ENCODE data around the gene RGS10. TPM values are rescaled to one million over a fixed set of nuclear protein-coding genes. Genes with fewer than 3 reads are reported as not detected.
"Not testable (repeated sequence)": the region's sequence is repeated elsewhere in the genome, so short reads cannot be mapped to it uniquely, and the experiment has no call there.

The RGS10 gene
- 85.7 TPM for total RNA-seq
- 100 to 1,000 TPM; 165 to 188 (median 183) TPM for polyA plus RNA-seq

GRCh38 chr10:119542357-119542987, at the start of gene RGS10:
Gene RGS10 (minus strand): TSS chr10:119542719. CDS start chr10:119542638, 81 bp downstream.
- Histone ChIP-seq H3K4me3 (ENCODE audit: low read depth, low read length) (peak within 1 kb of the TSS; percentile 91), H3K9me3 (ENCODE audit: control insufficient read depth in 2 of 2, low read length in 2 of 2) (no peaks in the 10 kb centered on the region), H3K36me3 (ENCODE audit: control insufficient read depth, insufficient read depth, low read length) (no peaks in the 10 kb centered on the region), H3K27ac (ENCODE audit: insufficient read depth, low read length, poor library complexity, severe bottlenecking) (peak within 1 kb of the TSS; percentile 74), H3K27me3 (ENCODE audit: control insufficient read depth, insufficient read depth, low read length) (peaks cover 3% of the 10 kb centered on the region), H3K4me1 (ENCODE audit: control insufficient read depth, insufficient read depth, low read length, poor library complexity, severe bottlenecking) (peaks cover 50% of the 10 kb centered on the region)
- ATAC-seq (ENCODE audit: low read depth in 2 of 2) (peak; percentile 78 to 81), DNase-seq (peak; percentile 74 to 92 (median 76))
- H3K27ac Mint-ChIP-seq = peak within 1 kb of the TSS; percentile 90 to 98 (median 95)
- H3K36me3 Mint-ChIP-seq = no peaks in the 10 kb centered on the region
- H3K9me3 Mint-ChIP-seq = no peaks in the 10 kb centered on the region
- H3K4me3 Mint-ChIP-seq = peak within 1 kb of the TSS; percentile 95 to 98 (median 96)
- peaks cover 21 to 46% (median 32%) of the 10 kb centered on the region in 4 donors for H3K4me1 Mint-ChIP-seq
- peaks cover 24% of the 10 kb centered on the region for H3K27me3 Mint-ChIP-seq

GRCh38 chr10:119588071-119588470, 45.6 kb upstream of the RGS10 start:
- no peak for DNase-seq
- no peak overlapping the region for H3K27ac ChIP-seq (ENCODE audit: insufficient read depth, low read length, poor library complexity, severe bottlenecking)
- H3K9me3 Mint-ChIP-seq = no peaks in the 10 kb centered on the region
- peaks cover 18 to 56% (median 34%) of the 10 kb centered on the region in 4 donors for H3K4me1 Mint-ChIP-seq
- H3K36me3 ChIP-seq (ENCODE audit: control insufficient read depth, insufficient read depth, low read length) = peaks cover 42% of the 10 kb centered on the region
- peaks cover 10% of the 10 kb centered on the region for H3K4me1 ChIP-seq (ENCODE audit: control insufficient read depth, insufficient read depth, low read length, poor library complexity, severe bottlenecking)
- H3K27me3 Mint-ChIP-seq = no peaks in the 10 kb centered on the region
- H3K27ac Mint-ChIP-seq = no peak overlapping the region
- no peak for ATAC-seq (ENCODE audit: low read depth in 2 of 2)
- no peak overlapping the region for H3K4me3 Mint-ChIP-seq
- no peak overlapping the region for H3K4me3 ChIP-seq (ENCODE audit: low read depth, low read length)
- H3K9me3 ChIP-seq (ENCODE audit: control insufficient read depth in 2 of 2, low read length in 2 of 2) = no peaks in the 10 kb centered on the region
- no peaks in the 10 kb centered on the region for H3K27me3 ChIP-seq (ENCODE audit: control insufficient read depth, insufficient read depth, low read length)
- H3K36me3 Mint-ChIP-seq = no peaks in the 10 kb centered on the region

GRCh38 chr10:119578355-119578754, 35.8 kb upstream of the RGS10 start:
- no peaks in the 10 kb centered on the region for H3K27me3 ChIP-seq (ENCODE audit: control insufficient read depth, insufficient read depth, low read length)
- no peak overlapping the region for H3K27ac ChIP-seq (ENCODE audit: insufficient read depth, low read length, poor library complexity, severe bottlenecking)
- DNase-seq (no peak), ATAC-seq (ENCODE audit: low read depth in 2 of 2) (no peak)
- Mint-ChIP-seq H3K9me3 (no peaks in the 10 kb centered on the region), H3K27ac (no peak overlapping the region), H3K4me3 (no peak overlapping the region), H3K27me3 (no peaks in the 10 kb centered on the region), H3K36me3 (peaks cover 37% of the 10 kb centered on the region), H3K4me1 (peaks cover 22 to 34% (median 31%) of the 10 kb centered on the region in 4 donors)
- H3K4me3 ChIP-seq (ENCODE audit: low read depth, low read length) = no peak overlapping the region
- peaks cover 80% of the 10 kb centered on the region for H3K36me3 ChIP-seq (ENCODE audit: control insufficient read depth, insufficient read depth, low read length)
- peaks cover 15% of the 10 kb centered on the region for H3K4me1 ChIP-seq (ENCODE audit: control insufficient read depth, insufficient read depth, low read length, poor library complexity, severe bottlenecking)
- no peaks in the 10 kb centered on the region for H3K9me3 ChIP-seq (ENCODE audit: control insufficient read depth in 2 of 2, low read length in 2 of 2)

- Histone ChIP-seq H3K27me3 (ENCODE audit: control insufficient read depth, insufficient read depth, low read length) (no peaks in the 10 kb centered on the region), H3K9me3 (ENCODE audit: control insufficient read depth in 2 of 2, low read length in 2 of 2) (no peaks in the 10 kb centered on the region), H3K27ac (ENCODE audit: insufficient read depth, low read length, poor library complexity, severe bottlenecking) (peak overlapping the region; percentile 57), H3K4me3 (ENCODE audit: low read depth, low read length) (peak overlapping the region; percentile 29), H3K36me3 (ENCODE audit: control insufficient read depth, insufficient read depth, low read length) (peaks cover 69% of the 10 kb centered on the region), H3K4me1 (ENCODE audit: control insufficient read depth, insufficient read depth, low read length, poor library complexity, severe bottlenecking) (peaks cover 8% of the 10 kb centered on the region)
- H3K4me3 Mint-ChIP-seq = peak overlapping the region in 1 of 4 donors; percentile 33
- H3K27ac Mint-ChIP-seq = peak overlapping the region in 2 of 3 donors; percentile 80 to 91
- ATAC-seq (ENCODE audit: low read depth in 2 of 2) = no peak
- no peaks in the 10 kb centered on the region for H3K27me3 Mint-ChIP-seq
- H3K4me1 Mint-ChIP-seq = peaks cover 15 to 25% (median 18%) of the 10 kb centered on the region in 4 donors
- no peaks in the 10 kb centered on the region for H3K9me3 Mint-ChIP-seq
- no peak for DNase-seq
- peaks cover 37% of the 10 kb centered on the region for H3K36me3 Mint-ChIP-seq
These were observed 33.5 kb upstream of the RGS10 start for GRCh38 chr10:119575991-119576390.

- peak in 2 of 3 donors; percentile 59 to 71 for DNase-seq
- ATAC-seq (ENCODE audit: low read depth in 2 of 2) = peak; percentile 78 to 81
- Histone ChIP-seq H3K4me1 (ENCODE audit: control insufficient read depth, insufficient read depth, low read length, poor library complexity, severe bottlenecking) (peaks cover 8% of the 10 kb centered on the region), H3K4me3 (ENCODE audit: low read depth, low read length) (peak overlapping the region; percentile 29), H3K9me3 (ENCODE audit: control insufficient read depth in 2 of 2, low read length in 2 of 2) (no peaks in the 10 kb centered on the region), H3K27me3 (ENCODE audit: control insufficient read depth, insufficient read depth, low read length) (no peaks in the 10 kb centered on the region), H3K36me3 (ENCODE audit: control insufficient read depth, insufficient read depth, low read length) (peaks cover 65% of the 10 kb centered on the region), H3K27ac (ENCODE audit: insufficient read depth, low read length, poor library complexity, severe bottlenecking) (peak overlapping the region; percentile 57)
- peak overlapping the region in 3 of 4 donors; percentile 22 to 66 (median 33) for H3K4me3 Mint-ChIP-seq
- H3K4me1 Mint-ChIP-seq = peaks cover 15 to 25% (median 18%) of the 10 kb centered on the region in 4 donors
- no peaks in the 10 kb centered on the region for H3K9me3 Mint-ChIP-seq
- no peaks in the 10 kb centered on the region for H3K27me3 Mint-ChIP-seq
- H3K36me3 Mint-ChIP-seq = peaks cover 37% of the 10 kb centered on the region
- peak overlapping the region in 2 of 3 donors; percentile 80 to 91 for H3K27ac Mint-ChIP-seq
These were observed 33.0 kb upstream of the RGS10 start for GRCh38 chr10:119575506-119575905.

GRCh38 chr10:119567978-119568377, 25.5 kb upstream of the RGS10 start:
- peaks cover 0 to 4% (median 1%) of the 10 kb centered on the region in 4 donors for H3K4me1 Mint-ChIP-seq
- no peak overlapping the region for H3K27ac Mint-ChIP-seq
- H3K36me3 ChIP-seq (ENCODE audit: control insufficient read depth, insufficient read depth, low read length) = peaks cover 8% of the 10 kb centered on the region
- H3K27ac ChIP-seq (ENCODE audit: insufficient read depth, low read length, poor library complexity, severe bottlenecking) = no peak overlapping the region
- H3K4me3 ChIP-seq (ENCODE audit: low read depth, low read length) = no peak overlapping the region
- DNase-seq (no peak), ATAC-seq (ENCODE audit: low read depth in 2 of 2) (no peak)
- H3K27me3 Mint-ChIP-seq = no peaks in the 10 kb centered on the region
- no peak overlapping the region for H3K4me3 Mint-ChIP-seq
- no peaks in the 10 kb centered on the region for H3K9me3 Mint-ChIP-seq
- H3K36me3 Mint-ChIP-seq = peaks cover 4% of the 10 kb centered on the region
- no peaks in the 10 kb centered on the region for H3K9me3 ChIP-seq (ENCODE audit: control insufficient read depth in 2 of 2, low read length in 2 of 2)
- no peaks in the 10 kb centered on the region for H3K4me1 ChIP-seq (ENCODE audit: control insufficient read depth, insufficient read depth, low read length, poor library complexity, severe bottlenecking)
- no peaks in the 10 kb centered on the region for H3K27me3 ChIP-seq (ENCODE audit: control insufficient read depth, insufficient read depth, low read length)

GRCh38 chr10:119562097-119562496, 19.6 kb upstream of the RGS10 start:
- H3K4me1 Mint-ChIP-seq = no peaks in the 10 kb centered on the region
- no peaks in the 10 kb centered on the region for H3K36me3 ChIP-seq (ENCODE audit: control insufficient read depth, insufficient read depth, low read length)
- H3K27ac ChIP-seq (ENCODE audit: insufficient read depth, low read length, poor library complexity, severe bottlenecking) = no peak overlapping the region
- H3K4me3 ChIP-seq (ENCODE audit: low read depth, low read length) = no peak overlapping the region
- no peak for ATAC-seq (ENCODE audit: low read depth in 2 of 2)
- no peaks in the 10 kb centered on the region for H3K27me3 ChIP-seq (ENCODE audit: control insufficient read depth, insufficient read depth, low read length)
- H3K9me3 Mint-ChIP-seq = no peaks in the 10 kb centered on the region
- H3K36me3 Mint-ChIP-seq = no peaks in the 10 kb centered on the region
- no peak for DNase-seq
- no peak overlapping the region for H3K4me3 Mint-ChIP-seq
- no peak overlapping the region for H3K27ac Mint-ChIP-seq
- H3K27me3 Mint-ChIP-seq = no peaks in the 10 kb centered on the region
- no peaks in the 10 kb centered on the region for H3K4me1 ChIP-seq (ENCODE audit: control insufficient read depth, insufficient read depth, low read length, poor library complexity, severe bottlenecking)
- no peaks in the 10 kb centered on the region for H3K9me3 ChIP-seq (ENCODE audit: control insufficient read depth in 2 of 2, low read length in 2 of 2)

- not testable (repeated sequence) for H3K36me3 Mint-ChIP-seq; H3K4me3 ChIP-seq (ENCODE audit: low read depth, low read length); H3K27me3 Mint-ChIP-seq; H3K4me3 Mint-ChIP-seq; H3K27ac ChIP-seq (ENCODE audit: insufficient read depth, low read length, poor library complexity, severe bottlenecking); DNase-seq; H3K4me1 ChIP-seq (ENCODE audit: control insufficient read depth, insufficient read depth, low read length, poor library complexity, severe bottlenecking); H3K27me3 ChIP-seq (ENCODE audit: control insufficient read depth, insufficient read depth, low read length); ATAC-seq (ENCODE audit: low read depth in 2 of 2); H3K9me3 ChIP-seq (ENCODE audit: control insufficient read depth in 2 of 2, low read length in 2 of 2); H3K4me1 Mint-ChIP-seq; H3K27ac Mint-ChIP-seq; H3K36me3 ChIP-seq (ENCODE audit: control insufficient read depth, insufficient read depth, low read length); H3K9me3 Mint-ChIP-seq
These were observed 17.0 kb upstream of the RGS10 start for GRCh38 chr10:119559511-119559910.

Data from CD4-positive, CD25-positive, alpha-beta regulatory T cell (primary cell).